Measurements from ENCODE around the gene PAWR. TPM values are rescaled to one million over a fixed set of nuclear protein-coding genes. Genes with fewer than 3 reads are reported as not detected.

PAWR gene
- total RNA-seq, 4 donors from 2014 or later, result 44.3 to 67.3 (median 48.5) TPM

- peaks cover 0 to 16% (median 8%) of the 10 kb centered on the region in 3 donors for H3K9me3 ChIP-seq
- no peak overlapping the region for H3K4me3 ChIP-seq
- no peak for DNase-seq
- TF ChIP-seq POLR2A (IDR thresholded peaks at IDR 0.05), result no peak
- TF ChIP-seq CTCF (IDR thresholded peaks at IDR 0.05), result no peak
- intact Hi-C loops (cut with DNase I), result no loop called here
- peak overlapping the region in 3 of 4 donors; percentile 4 to 31 (median 9) for H3K27ac ChIP-seq
- 24 to 43% methylated on average over 3 of the region's 3 CpGs for WGBS, 2 donors
- peaks cover 5 to 61% (median 13%) of the 10 kb centered on the region in 3 donors for H3K4me1 ChIP-seq
- no peaks in the 10 kb centered on the region for H3K27me3 ChIP-seq
- peaks cover 0 to 33% (median 0%) of the 10 kb centered on the region in 3 donors for H3K36me3 ChIP-seq
Measured at GRCh38 chr12:79563021-79563740, 127.6 kb downstream of the PAWR start.

DNA sequence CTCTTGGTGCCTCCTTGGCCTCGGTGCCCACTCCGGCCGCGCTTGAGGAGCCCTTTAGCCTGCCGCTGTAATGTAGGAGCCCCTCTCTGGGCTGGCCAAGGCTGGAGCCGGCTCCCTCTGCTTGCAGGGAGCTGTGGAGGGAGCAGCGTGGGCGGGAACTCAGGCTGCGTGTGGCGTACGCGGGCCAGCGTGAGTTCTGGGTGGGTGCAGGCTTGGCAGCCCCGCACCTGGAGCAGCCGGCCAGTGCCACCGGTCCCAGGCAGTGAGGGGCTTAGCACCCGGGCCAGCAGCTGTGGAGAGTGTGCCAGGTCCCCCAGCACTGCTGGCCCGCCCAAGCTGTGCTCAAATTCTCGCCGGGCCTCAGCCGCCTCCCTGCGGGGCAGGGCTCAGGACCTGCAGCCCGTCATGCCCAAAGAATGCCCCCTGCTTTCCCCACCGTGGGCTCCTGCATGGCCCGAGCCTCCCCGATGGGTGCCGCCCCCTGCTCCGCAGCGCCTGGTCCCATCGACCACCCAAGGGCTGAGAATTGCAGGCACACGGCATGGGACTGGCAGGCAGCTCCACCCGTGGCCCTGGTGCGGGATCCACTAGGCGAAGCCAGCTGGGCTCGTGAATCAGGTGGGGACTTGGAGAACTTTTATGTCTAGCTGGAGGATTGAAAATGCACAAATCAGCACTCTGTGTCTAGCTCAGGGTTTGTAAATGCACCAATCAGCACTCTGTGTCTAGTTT, 129.2 kb downstream of the PAWR start:
- peaks cover 5 to 62% (median 7%) of the 10 kb centered on the region in 3 donors for H3K4me1 ChIP-seq
- no peak for DNase-seq
- intact Hi-C loops (cut with DNase I), result no loop called here
- 94 to 96% methylated on average over 4 to 6 of the region's 35 CpGs for WGBS, 2 donors
- H3K4me3 ChIP-seq, result no peak overlapping the region
- no peak for TF ChIP-seq POLR2A (IDR thresholded peaks at IDR 0.05)
- no peak for TF ChIP-seq CTCF (IDR thresholded peaks at IDR 0.05)
- no peaks in the 10 kb centered on the region for H3K27me3 ChIP-seq
- no peak overlapping the region for H3K27ac ChIP-seq
- peaks cover 0 to 16% (median 8%) of the 10 kb centered on the region in 3 donors for H3K9me3 ChIP-seq
- H3K36me3 ChIP-seq, result peaks cover 0 to 33% (median 0%) of the 10 kb centered on the region in 3 donors

GRCh38 chr12:79560225-79560889, 130.4 kb downstream of the PAWR start:
- TF ChIP-seq POLR2A (IDR thresholded peaks at IDR 0.05) (no peak), CTCF (IDR thresholded peaks at IDR 0.05) (no peak)
- peaks cover 0 to 28% (median 0%) of the 10 kb centered on the region in 3 donors for H3K36me3 ChIP-seq
- peak overlapping the region in 3 of 4 donors; percentile 13 to 50 (median 44) for H3K27ac ChIP-seq
- peaks cover 3 to 61% (median 5%) of the 10 kb centered on the region in 3 donors for H3K4me1 ChIP-seq
- H3K4me3 ChIP-seq, result no peak overlapping the region
- H3K9me3 ChIP-seq, result peaks cover 0 to 16% (median 8%) of the 10 kb centered on the region in 3 donors
- 48 to 62% methylated on average over 6 of the region's 6 CpGs for WGBS, 2 donors
- intact Hi-C loops (cut with DNase I), result no loop called here
- no peaks in the 10 kb centered on the region for H3K27me3 ChIP-seq
- no peak for DNase-seq

- Histone ChIP-seq H3K9me3 (peaks cover 0 to 16% (median 8%) of the 10 kb centered on the region in 3 donors), H3K4me1 (peaks cover 3 to 61% (median 5%) of the 10 kb centered on the region in 3 donors), H3K27ac (no peak overlapping the region), H3K4me3 (no peak overlapping the region), H3K36me3 (peaks cover 0 to 21% (median 0%) of the 10 kb centered on the region in 3 donors), H3K27me3 (no peaks in the 10 kb centered on the region)
- DNase-seq, result no peak
- WGBS, 2 donors, result 79 to 89% methylated on average over 2 of the region's 2 CpGs
- no peak for TF ChIP-seq POLR2A (IDR thresholded peaks at IDR 0.05)
- no peak for TF ChIP-seq CTCF (IDR thresholded peaks at IDR 0.05)
- intact Hi-C loops (cut with DNase I), result loop anchor here (10.0 kb wide), 1 partner anchor 135 kb away; the partner anchor contains the start of gene PAWR
Measured at GRCh38 chr12:79559591-79559990, 131.2 kb downstream of the PAWR start.
